NCI-H2227 (cell line): ENCODE results near the gene ARPC5L.
"Not testable (repeated sequence)": the region's sequence is repeated elsewhere in the genome, so short reads cannot be mapped to it uniquely, and the experiment has no call there.

Experiments used
- DNase-seq: peaks from one replicate; lab custom pipeline; 2025; ENCODE audit not compliant: unreplicated experiment; lab: John Stamatoyannopoulos, UW

Gene ARPC5L

DNA sequence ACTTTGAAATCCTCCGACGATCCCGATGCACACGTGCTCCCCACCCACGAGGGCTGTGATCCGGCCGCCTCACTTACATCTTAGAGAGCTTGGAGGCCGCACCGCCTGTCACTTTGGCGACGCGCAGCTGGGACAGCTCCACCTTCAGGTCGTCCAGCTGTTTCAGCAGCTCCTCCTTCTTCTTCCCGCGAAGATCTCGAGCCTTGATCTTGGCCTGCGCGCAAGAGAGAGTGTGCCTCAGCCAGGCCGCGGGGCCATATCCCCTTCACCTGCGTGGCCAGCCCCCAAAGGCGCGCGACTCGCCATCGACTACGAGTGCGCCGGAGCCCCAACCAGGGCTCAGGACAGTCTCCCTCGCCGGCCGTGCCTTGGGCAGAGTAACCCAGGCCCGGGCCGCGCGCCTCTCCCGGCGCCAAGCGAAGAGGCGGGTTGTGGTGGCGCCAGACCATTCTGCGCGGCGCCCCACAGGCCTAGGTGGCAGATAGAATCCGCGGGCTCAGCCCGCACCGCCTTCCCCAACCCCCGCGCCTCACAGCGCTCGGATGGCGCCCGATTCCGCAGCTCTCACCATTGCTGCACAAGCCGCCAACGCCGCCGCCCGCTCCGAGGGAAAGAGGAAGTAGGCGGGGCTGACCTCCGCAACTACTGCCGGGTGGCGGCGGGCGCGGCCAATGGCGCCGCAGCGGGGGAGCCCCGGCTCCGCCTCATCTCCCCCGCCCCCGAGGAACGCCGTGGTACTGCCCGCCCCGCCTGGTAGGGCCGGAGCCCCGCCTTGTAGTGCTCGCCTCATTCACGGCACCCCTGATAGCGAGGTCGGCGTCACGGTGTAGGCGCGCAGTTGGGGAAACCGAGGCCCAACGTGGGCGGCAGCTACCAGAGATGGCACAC lies at the start of gene ARPC5L, which contains the start of gene RPL35:
TSS of gene ARPC5L (plus strand) at position 789 of the 888 bp plus-strand sequence. CDS start 7,161 bp downstream, outside the sequence.
TSS of gene RPL35 (minus strand) at position 616 of the 888 bp plus-strand sequence. CDS start at position 571, 45 bp downstream.
- peak; percentile 93 for DNase-seq

DNA sequence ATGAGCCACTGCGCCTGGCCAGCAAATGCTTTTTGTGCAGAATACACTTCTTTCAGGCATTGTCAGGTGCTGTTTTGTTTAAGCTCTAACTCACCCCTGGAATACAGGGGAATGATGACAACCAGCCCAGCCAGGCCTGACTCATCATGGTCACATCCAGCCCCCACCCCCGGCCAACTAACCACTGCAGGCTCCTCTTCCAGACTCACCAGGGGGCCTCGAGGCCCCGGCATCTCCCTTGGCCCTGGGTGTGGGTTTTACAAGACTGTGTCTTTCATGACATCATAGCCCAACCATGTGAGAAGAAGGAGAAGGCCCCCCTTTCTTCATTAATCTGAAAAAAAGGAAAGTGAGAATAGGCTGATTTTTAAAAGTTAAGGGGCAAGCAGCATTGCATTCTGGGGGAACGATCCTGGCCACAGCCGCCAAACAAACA lies 49.5 kb upstream of the ARPC5L start:
- DNase-seq: no peak

DNA sequence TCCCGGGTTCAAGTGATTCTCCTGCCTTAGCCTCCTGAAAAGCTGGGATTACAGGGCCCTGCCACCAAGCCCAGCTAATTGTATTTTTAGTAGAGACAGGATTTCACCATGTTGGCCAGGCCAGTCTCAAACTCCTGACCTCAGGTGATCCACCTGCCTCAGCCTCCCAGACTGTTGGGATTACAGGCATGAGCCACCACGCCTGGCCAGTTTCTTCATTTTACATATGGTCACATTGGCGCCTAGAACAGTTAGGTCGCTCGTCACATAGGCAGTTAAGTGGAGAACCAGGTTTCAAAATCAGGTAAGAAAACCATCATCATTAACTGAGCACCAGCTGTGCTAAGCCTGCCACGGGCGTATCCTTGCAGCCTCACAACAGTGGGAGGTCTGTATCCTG lies 48.9 kb upstream of the ARPC5L start:
- DNase-seq: no peak

DNA sequence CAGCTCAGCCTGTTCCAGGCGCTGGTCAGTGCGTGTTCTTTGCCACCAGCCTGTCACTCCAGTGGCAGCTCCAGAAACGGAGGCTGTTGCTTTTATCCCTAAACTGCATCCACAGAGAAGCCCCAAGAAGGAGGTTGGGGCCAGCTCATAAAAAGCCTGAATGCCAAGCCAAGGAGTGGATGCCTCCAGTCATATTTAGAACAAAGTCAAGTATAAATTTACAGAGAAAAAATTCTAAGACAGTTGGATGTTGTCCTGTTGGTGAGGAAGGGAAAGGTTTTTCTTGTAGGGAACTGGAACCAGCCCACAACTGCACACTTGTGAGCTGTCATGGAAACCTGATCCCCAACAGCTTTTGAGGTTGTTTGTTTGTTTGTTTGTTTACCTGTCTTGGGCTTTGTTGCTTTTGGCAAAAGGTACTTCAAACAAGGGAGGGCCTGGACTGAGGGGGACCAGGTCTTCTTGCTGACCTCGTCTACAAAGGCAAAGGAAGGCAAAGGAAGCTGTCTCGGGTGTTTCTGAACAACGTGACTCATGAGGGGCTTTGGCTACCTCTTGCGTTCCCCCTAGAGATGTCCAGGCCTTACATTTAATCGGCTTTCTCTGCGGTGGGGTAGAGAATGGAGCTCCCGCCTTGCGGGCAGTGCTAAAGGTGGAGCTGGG lies 48.3 kb upstream of the ARPC5L start:
- no peak for DNase-seq

DNA sequence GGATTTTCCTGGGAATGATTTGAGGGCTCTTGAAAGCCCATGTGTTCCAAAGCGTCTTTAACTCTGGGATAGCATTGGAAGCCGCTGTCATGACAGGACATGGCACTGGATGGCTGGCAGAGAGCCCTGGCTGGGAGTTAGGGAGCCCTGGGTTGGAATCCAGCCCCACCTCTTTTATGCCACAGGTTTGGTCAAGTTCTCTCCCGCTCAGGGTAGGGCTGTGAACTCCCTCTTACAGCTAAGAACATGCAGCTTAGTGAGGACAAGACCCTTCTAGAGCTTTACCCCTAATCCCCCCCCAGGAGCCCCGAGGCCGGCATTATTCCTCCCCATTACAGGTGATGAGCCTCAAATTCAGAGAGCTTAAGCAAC lies 47.8 kb upstream of the ARPC5L start:
- DNase-seq: no peak

DNA sequence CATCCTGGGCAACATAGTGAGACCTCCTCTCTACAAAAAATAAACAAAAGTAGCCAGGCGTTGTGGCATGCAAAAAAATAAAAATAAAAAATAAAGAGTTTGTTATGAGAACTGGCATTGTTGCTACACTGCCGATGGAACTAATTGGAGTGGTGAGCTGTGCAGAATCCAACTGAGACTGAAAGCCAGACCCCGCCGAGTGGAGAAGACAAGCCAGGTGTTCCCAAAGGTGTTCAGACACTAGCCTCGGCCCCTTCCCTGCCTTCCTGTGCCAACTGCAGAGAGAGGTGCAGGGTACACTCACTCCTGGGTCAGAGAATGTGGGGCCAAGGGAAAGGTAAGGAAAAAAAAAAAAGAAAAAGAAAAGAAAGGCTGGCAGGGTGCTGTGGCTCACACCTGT lies 46.3 kb upstream of the ARPC5L start:
- no peak for DNase-seq

DNA sequence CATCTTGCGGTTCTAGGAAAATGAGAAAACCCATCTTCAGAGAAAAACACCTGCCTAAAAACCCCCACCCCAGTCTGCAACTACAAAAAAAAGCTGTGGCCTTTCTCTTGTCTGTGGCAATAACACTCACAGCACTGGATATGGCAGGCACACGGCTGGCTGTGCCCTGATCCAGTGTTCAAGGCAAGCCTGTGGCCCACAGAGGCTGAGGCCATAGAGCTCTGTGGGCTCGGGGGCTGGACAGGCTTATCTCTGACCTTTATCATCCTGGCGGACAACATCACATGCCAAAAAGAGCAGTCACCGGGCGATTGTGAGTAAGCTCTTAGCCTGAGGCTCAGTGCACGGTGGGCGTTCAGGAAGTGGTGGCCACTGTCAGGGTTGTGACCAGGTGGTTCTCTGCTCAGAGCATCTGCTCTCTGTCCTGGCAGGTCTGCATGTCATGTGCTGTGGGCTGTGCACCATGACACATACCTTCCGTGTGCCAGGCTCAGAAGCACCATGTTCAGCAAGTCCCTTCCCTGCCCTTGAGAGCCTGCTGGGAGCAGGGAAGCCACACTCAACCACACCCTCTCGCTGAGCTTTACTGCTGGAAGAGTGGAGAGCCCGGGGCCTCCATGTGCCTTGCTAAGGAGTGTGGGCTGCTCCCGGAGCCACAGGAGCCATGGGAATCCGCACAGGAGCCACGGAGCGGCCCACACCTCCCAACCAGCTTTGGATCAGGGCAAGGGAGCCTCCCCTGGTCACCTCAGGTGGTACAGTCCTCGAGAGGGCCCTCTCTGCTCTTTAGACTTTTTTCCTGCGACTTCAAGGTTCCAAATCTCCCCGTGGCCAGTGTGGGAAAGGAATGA lies 43.3 kb upstream of the ARPC5L start:
- DNase-seq: no peak

DNA sequence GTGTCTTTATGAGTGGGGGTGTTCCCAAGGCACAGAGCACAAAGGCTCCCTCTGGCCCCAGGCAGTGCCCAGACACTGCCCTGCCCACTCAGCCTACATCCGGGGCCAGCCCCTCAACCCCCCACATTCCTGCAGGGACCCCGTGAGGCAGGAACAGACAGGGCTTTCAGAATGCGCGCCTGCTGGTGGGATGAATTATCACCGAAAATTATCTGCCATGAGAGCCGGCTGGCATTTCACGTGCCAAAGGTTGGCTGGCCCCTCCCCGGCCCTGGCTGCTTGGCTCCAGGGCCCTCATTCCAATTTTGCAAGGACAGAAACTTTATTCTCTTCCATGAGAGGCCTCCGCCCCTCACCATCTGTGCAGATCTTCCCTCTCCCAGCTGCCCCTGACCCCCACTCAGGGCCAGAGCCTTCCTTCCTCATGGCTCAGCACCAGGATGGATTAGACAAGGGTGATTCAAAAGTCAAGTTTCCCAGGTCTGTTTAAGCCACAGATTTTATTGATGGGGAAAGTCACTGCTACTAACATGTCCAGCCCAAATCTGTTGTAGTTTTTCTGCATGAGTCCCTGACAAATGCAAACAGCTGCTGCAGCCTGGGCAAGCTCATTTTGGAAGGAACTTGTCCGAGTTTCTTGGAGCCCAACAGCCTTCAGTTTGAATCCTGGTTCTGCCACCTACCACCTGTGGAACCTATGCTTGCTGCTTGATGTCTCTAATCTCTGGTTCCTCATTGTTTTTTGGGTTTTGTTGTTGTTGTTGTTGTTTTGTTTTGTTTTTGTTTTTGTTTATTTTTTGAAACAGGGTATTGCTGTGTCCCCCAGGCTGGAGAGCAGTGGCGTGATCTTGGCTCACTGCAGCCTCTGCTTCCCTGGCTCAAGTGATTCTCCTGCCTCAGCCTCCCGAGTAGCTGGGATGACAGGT lies 41.0 kb upstream of the ARPC5L start:
- no peak for DNase-seq

DNA sequence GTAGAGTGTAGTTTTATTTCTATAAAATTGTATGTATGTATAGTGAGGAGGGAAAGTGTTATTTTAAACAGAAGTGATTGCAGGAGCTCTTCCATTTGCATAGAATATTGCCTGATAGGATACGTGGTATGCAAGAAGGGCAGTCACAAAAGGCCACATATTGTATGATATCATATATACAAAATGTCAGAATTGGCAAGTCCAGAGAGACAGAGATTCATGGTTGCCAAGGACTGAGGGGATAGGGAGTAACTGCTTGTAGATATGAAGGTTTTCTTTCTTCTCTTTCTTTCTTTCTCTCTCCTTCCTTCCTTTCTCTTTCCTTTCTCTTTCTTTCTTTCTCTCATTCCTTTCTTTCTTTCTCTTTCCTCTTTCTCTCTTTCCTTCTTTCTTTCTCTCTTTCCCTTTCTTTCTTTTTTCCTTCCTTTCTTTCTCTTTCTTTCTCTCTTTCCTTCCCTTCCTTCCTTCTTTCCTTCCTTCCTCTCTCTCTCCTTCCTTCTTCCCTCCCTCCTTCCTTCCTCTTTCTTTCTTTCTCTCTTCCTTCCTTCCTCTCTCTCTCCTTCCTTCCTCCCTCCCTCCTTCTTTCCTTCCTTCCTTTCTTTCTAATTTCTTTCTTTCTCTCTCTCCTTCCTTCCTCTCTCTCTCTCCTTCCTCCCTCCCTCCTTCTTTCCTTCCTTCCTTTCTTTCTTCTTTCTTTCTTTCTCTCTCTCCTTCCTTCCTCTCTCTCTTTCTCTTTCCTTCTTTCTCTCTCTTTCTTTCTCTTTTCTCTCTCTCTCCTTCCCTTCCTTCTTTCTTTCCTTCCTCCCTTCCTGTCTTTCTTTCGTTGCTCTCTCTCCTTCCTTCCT lies 33.2 kb upstream of the ARPC5L start:
- no peak for DNase-seq

DNA sequence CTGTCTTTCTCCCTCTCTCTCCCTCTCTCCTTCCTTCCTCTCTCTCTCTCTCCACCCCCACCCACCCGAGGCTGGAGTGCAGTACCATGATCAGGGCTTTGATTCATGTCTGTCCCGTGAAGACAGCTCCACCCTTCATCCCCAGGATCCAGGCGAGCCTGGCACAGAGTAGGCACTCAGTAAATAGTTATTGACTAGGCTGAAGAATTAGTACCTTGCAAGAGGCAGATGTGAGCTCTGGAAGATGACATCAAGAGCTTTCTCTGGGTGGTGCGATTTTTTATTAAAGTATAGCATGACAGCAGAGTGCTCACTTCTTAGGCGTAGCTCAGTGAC lies 32.6 kb upstream of the ARPC5L start:
- DNase-seq: no peak

DNA sequence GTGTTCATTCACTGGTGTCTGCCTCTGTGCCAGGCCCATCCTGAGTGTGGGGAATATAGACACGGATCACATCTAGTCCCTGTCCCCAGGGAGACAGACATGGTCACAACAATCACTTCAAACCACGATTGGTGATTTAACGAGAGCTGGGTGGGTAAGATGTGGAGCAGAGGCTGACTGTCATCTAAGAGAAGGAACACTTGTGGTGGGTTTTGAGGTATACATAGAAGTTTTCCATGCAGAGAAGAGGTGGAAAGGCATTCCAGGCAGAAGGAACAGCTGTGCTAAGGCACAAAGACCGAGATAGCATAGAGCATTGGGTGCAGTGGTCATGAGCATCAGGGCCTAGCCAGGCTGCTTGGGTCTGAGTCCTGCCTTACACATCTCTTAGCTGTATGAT lies 31.3 kb upstream of the ARPC5L start:
- DNase-seq: no peak

DNA sequence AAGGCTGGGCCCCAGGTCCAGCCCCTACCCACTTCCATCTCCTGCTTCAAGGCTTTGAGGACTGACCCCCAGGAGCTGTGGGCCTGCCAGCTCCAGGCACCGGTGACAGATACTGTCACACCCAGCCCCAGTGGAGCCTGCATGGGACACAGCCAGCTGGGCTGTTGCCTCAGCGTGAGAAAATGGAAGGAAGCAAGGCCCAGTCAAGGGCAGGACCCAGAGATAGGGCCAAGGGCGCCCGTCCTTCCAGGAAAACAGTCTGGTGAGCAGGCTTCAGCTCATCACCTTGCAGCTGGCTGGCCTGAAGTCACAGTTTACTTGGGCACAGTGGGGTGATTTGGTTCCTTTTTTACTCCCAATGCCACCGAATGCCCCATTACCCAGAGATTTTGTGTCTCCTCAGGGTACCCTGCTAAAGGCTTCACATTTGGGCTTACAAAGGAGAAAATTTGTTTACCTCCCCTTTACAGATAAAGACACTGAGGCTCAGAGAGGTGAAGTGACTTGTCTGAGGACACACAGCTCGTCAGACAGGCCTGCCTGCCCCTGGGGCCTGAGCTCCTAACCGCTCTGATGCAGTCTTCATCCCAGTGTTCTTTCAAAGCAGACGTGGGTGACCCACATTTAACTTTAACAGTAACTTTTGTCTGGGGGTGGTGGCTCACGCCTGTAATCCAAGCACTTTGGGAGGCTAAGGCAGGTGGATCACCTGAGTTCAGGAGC lies 30.1 kb upstream of the ARPC5L start:
- DNase-seq: no peak

DNA sequence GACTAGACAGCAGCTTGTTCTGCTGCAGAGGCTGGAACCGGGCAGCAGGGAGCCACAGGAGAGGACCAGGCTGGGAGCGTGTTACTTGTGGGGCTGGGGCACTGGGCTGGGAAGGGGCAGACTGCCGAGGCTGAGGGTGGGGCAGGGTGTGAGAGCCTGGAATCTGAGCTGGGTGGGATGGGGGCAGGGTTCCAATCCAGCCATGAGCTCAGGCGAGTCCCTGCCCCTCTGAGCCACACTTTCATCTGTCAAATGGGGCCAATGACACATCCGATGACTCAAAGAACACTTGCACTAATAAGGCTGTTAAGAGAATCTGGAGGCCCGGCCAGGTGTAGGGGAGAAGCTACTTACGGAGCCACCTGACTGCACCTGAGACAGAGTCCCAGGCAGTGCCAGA lies 27.3 kb upstream of the ARPC5L start:
- DNase-seq: no peak

DNA sequence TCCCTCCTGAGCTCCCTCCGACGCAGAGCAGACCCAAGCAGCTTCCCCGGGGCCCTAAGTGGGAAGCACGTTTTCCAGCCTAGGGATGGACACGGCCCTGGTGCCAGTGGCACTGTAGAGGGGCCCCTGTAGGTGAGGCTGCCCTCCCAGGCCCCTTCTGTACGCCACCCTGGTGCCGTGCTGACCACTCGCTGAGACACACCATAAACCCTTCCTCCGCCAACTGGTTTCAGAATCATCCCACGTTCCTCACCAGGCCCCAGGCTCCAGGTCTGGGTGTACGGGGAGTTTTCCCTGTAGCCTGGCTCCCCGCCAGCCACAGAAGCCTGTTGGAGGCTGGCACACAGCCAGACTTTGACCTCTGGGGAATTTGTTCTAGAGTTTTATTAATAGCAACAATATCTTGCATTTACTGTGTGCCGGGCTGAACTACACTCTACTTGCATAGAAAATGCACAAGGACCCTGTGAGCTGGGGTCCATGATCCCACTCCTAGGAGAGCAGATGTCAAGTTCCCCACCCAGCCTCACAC lies 26.8 kb upstream of the ARPC5L start:
- peak; percentile 77 for DNase-seq

DNA sequence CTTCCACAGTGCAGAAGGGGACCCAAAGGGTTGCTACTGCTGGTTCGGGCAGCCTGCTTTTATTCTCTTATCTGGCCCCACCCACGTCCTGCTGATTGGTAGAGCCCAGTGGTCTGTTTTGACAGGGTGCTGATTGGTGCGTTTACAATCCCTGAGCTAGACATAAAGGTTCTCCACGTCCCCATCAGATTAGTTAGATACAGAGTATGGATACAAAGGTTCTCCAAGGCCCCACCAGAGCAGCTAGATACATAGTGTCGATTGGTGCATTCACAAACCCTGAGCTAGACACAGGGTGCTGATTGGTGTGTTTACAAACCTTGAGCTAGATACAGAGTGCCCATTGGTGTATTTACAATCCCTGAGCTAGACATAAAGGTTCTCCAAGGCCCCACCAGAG lies 23.8 kb upstream of the ARPC5L start:
- DNase-seq: not testable (repeated sequence)

DNA sequence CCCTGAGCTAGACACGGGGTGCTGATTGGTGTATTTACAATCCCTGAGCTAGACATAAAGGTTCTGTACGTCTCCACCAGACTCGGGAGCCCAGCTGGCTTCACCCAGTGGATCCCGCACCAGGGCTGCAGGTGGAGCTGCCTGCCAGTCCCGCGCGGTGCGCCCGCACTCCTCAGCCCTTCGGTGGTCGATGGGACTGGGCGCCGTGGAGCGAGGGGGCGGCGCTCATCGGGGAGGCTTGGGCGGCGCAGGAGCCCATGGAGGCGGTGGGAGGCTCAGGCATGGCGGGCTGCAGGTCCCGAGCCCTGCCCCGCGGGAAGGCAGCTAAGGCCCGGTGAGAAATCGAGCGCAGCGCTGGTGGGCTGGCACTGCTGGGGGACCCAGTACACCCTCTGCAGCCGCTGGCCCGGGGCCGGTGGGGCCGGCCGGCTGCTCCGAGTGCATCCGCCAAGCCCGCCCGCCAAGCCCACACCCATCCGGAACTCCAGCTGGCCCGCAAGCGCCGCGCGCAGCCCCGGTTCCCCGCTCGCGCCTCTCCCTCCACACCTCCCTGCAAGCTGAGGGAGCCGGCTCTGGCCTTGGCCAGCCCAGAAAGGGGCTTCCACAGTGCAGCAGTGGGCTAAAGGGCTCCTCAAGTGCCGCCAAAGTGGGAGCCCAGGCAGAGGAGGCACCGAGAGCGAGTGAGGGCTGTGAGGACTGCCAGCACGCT lies 23.2 kb upstream of the ARPC5L start:
- DNase-seq: not testable (repeated sequence)

DNA sequence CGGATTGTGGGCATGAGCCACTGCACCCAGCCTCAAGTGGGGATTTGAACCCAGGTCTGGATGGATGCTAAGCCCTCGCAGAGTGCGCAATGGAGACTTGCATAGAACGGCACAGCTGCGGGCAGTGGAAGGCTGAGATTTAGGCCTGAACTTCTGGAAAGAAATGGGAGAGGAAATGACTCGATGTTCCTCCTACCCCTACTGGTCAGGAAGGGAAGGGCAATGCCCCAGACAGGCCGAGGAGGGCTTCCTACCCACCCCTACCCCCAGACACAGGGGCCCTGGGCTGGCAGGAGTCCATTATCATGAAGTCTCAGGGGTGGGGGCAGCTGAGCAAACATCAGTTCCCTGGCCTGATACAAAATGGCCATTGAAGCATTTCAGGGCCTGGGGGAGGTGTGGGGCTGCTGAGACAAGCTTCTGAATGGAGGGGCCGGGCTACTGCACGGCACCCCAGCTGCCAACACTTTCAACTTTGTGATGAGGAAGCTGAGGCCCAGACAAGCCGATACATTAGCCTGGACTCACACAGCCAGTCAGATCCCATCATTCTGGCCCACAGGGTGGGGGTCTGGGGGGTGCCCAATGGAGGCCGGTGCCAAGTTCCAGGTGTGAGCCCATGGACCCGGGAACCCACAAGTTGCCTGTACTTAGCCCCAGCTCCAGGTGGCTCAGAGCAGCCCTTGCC lies 22.2 kb upstream of the ARPC5L start:
- no peak for DNase-seq
